GM23248 (cell line): ENCODE measurements around the gene MRAS.

ENCODE experiments used
- EZH2 ChIP-seq: fragments of 200-600 bp; sonication (generic); IDR thresholded peaks from 2 replicates; pipeline ENCODE4 v1.6.1; 2018; ENCODE audit warnings: antibody characterized with exemption, mild to moderate bottlenecking; ENCODE audit not compliant: insufficient read depth, poor library complexity, severe bottlenecking
- EZH2phosphoT487 ChIP-seq: fragments of 200-600 bp; sonication (generic); IDR thresholded peaks from 2 replicates; pipeline ENCODE4 v1.6.1; 2018; ENCODE audit warnings: antibody characterized with exemption, moderate library complexity, mild to moderate bottlenecking, low read depth; ENCODE audit not compliant: insufficient read depth

GRCh38 chr3:138445236-138445635 lies 96.9 kb downstream of the MRAS start:
- TF ChIP-seq EZH2phosphoT487 (no peak), EZH2 (no peak)
